Measurements from ENCODE around the gene INPP1. TPM values are rescaled to one million over a fixed set of nuclear protein-coding genes. Genes with fewer than 3 reads are reported as not detected.
A peak's percentile ranks its signal among the peaks of the same experiment; 100 is the strongest.

INPP1 gene
- total RNA-seq, 1 experiment from 2014 or later, result 4.3 TPM

DNA sequence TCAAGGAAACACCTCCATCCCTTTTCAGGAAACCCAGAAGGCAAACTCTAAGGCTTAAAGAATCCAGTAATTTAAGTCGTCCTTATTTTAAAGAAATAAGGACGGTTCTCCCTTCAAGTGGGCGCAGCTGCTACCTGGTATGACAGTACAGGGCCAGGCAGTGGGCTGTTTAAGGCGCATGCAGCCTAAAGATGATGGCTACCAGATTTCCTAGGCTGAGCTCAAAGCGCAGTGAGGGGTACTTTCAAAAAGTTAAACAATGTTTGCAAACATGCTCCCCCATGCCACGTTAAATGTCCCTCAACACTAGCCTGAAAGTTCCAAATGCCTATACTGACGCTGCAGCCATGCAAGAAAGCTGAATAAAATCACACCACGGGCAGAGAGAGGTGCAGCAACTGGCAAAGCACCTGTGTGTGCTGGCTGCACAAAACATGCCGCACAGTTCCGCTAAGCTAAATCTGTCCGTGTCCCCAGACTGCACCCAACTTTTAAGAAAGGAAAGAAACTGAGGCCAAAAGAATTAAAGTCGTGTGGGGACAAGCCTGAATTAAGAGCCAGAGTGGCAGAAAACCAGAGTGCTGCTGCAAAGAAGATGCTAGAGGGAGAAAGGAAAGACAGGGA, 24.3 kb upstream of the INPP1 start:
- Histone ChIP-seq H3K27ac (ENCODE audit: insufficient read length, low read depth, low read length) (no peak overlapping the region), H3K9me3 (ENCODE audit: control insufficient read depth, low read depth, low read length) (no peaks in the 10 kb centered on the region), H2AFZ (ENCODE audit: low read length) (no peak overlapping the region), H3K79me2 (ENCODE audit: insufficient read depth, low read length) (no peaks in the 10 kb centered on the region; the same call in 1 of the 2 replicates), H4K8ac (replicated peaks; ENCODE audit: insufficient read length, low read depth, low read length) (no peak overlapping the region), H3K9ac (ENCODE audit: extremely low read depth, insufficient read length, low read length) (peak overlapping the region; percentile 35), H3K14ac (ENCODE audit: insufficient read depth, low read length) (no peak overlapping the region), H2BK5ac (ENCODE audit: insufficient read length, low read length) (no peak overlapping the region), H3T11ph (ENCODE audit: low read length) (no peak overlapping the region), H3K56ac (ENCODE audit: insufficient read length, low read depth, low read length) (no peak overlapping the region), H2BK120ac (ENCODE audit: low read depth, low read length, poor library complexity, severe bottlenecking) (no peak overlapping the region), H3K27me3 (ENCODE audit: insufficient read depth, low read length) (no peaks in the 10 kb centered on the region), H3K18ac (ENCODE audit: insufficient read length, low read depth, low read length) (no peak overlapping the region), H2AK5ac (ENCODE audit: insufficient read length, low read length) (no peak overlapping the region), H2BK20ac (ENCODE audit: low read depth, low read length, poor library complexity, severe bottlenecking) (no peak overlapping the region), H3K23me2 (ENCODE audit: insufficient read length, low read depth, low read length, poor library complexity, severe bottlenecking) (peaks cover 5% of the 10 kb centered on the region), H3K4me2 (ENCODE audit: insufficient read depth, insufficient read length, low read length) (peak overlapping the region; percentile 76), H4K5ac (ENCODE audit: insufficient read length, low read depth, low read length) (no peak overlapping the region), H3K79me1 (ENCODE audit: insufficient read depth, low read depth, low read length, poor library complexity, severe bottlenecking) (peaks cover 5% of the 10 kb centered on the region), H2BK15ac (ENCODE audit: low read depth, low read length) (no peak overlapping the region), H2BK12ac (ENCODE audit: insufficient read length, low read depth, low read length) (no peak overlapping the region), H4K91ac (ENCODE audit: insufficient read length, low read depth, low read length) (no peak overlapping the region), H3K4ac (ENCODE audit: low read depth, low read length) (no peak overlapping the region), H3K23ac (ENCODE audit: insufficient read length, low read depth, low read length) (no peak overlapping the region), H3K4me1 (ENCODE audit: insufficient read depth, low read length) (no peaks in the 10 kb centered on the region), H4K20me1 (ENCODE audit: control insufficient read depth, insufficient read depth, insufficient read length) (no peaks in the 10 kb centered on the region)
- TF ChIP-seq, protein P1, sequence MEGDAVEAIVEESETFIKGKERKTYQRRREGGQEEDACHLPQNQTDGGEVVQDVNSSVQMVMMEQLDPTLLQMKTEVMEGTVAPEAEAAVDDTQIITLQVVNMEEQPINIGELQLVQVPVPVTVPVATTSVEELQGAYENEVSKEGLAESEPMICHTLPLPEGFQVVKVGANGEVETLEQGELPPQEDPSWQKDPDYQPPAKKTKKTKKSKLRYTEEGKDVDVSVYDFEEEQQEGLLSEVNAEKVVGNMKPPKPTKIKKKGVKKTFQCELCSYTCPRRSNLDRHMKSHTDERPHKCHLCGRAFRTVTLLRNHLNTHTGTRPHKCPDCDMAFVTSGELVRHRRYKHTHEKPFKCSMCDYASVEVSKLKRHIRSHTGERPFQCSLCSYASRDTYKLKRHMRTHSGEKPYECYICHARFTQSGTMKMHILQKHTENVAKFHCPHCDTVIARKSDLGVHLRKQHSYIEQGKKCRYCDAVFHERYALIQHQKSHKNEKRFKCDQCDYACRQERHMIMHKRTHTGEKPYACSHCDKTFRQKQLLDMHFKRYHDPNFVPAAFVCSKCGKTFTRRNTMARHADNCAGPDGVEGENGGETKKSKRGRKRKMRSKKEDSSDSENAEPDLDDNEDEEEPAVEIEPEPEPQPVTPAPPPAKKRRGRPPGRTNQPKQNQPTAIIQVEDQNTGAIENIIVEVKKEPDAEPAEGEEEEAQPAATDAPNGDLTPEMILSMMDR (conservative IDR thresholded peaks at IDR 0.05), result no peak
- Mint-ChIP-seq H3K4me3 (peak overlapping the region; percentile 94), H3K4me1 (peaks cover 10 to 11% of the 10 kb centered on the region in 2 experiments), H3K36me3 (ENCODE audit: insufficient read depth in 1 of 3, low read depth in 3 of 3) (peaks cover 0 to 5% (median 3%) of the 10 kb centered on the region in 3 experiments; a peak in 2 of 7 replicates), H3K27me3 (ENCODE audit: low read depth) (no peaks in the 10 kb centered on the region), H3K9me3 (no peaks in the 10 kb centered on the region), H3K27ac (peak overlapping the region; percentile 61 to 89 (median 88); a peak in 6 of 7 replicates)
- DNase-seq, result no peak
- WGBS (ENCODE audit: extremely low coverage, insufficient read length, low lambda C conversion rate), result no CpG with 5 or more reads among the region's 12 CpGs

Data from H9 (cell line).